GM21390 (cell line): Measurements from ENCODE around the gene SF1.

Source experiments
- ATAC-seq: cut with Tn5 transposase; IDR thresholded peaks from one replicate; pipeline ENCODE4 v1.9.1; 2021; ENCODE audit not compliant: unreplicated experiment

The SF1 gene

GRCh38 chr11:64784813-64785581, 6.7 kb upstream of the SF1 start:
- ATAC-seq, result no peak

DNA sequence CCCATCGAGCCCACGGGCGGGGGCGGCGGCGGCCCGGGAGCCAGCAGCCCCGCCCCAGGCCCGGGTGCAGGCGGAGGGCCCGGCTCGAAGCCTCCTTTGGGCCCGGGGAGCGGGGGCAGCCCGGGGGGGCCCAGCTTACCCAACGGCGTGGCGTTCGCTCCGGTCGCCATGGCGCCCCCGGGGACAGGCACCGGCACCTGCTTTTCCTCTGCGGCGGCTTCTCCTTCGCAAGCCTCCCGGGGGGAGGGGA, 194 bp downstream of the SF1 start:
- no peak for ATAC-seq

- ATAC-seq, result peak; percentile 9
Measured at GRCh38 chr11:64777449-64778222, 706 bp downstream of the SF1 start.

- ATAC-seq, result no peak
Measured at GRCh38 chr11:64776875-64777274, 1.5 kb downstream of the SF1 start.

DNA sequence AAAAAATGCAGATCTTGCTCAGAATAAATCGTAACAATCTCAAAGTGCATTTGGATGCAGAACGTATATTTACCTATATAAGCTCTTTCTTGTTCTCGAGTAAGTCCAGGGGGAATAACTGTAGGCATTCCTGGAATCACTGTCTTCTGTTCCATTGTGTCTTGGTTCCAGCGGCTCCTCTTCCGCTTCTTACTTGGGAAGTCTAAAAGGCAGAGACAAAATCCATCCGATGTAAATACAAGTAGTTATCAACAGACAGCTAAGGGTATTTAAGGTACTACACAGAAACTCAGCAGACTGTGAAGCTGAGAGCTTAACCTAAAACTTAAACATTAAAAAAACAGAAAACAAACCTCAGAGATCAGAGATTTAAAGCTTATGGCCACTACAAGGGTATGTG, 1.9 kb downstream of the SF1 start:
- no peak for ATAC-seq

DNA sequence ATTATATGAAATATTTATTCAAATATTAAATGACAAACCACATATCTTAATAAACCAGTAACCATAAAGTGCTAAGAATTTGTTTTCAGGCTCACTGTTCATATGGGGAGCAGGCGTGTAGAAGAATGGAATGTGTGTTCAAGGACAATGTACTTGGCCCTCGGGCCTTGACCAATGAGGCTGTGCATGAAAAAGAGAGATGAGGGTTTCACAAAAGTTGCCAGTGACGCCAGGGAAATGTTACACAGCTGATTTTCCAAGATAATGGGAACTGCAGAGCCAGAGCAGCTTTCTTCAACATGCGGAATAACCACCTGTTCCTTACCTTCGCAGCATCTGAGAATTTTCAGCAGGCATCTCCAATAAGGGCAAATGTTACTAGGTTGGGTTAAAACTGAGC, 4.2 kb downstream of the SF1 start:
- ATAC-seq, result no peak

GRCh38 chr11:64772303-64773018, 5.9 kb downstream of the SF1 start:
- no peak for ATAC-seq

- ATAC-seq, result no peak
Measured at GRCh38 chr11:64771861-64772260, 6.5 kb downstream of the SF1 start.

GRCh38 chr11:64770120-64770519, 8.2 kb downstream of the SF1 start:
- ATAC-seq, result no peak

DNA sequence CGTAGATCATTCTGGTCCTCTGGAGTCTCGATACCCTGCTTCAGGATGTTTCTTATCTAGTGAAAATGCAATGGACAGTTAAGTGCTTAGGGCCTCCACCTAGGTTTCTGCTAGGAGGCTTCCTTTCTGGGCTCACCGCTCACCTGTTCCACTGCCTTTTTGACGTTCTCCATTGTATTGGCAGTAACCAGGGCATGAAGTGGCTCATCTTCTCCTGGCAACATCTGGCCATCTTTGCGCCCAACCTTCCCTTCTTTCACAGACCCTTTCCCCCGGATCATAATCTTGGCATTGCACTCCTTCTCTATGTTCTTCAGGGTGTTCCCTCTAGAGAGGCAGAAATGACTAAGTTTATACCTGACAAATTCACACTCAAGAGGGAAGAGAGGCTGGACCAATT, 9.1 kb downstream of the SF1 start:
- no peak for ATAC-seq

GRCh38 chr11:64768300-64768694, 10.0 kb downstream of the SF1 start:
- ATAC-seq, result no peak

DNA sequence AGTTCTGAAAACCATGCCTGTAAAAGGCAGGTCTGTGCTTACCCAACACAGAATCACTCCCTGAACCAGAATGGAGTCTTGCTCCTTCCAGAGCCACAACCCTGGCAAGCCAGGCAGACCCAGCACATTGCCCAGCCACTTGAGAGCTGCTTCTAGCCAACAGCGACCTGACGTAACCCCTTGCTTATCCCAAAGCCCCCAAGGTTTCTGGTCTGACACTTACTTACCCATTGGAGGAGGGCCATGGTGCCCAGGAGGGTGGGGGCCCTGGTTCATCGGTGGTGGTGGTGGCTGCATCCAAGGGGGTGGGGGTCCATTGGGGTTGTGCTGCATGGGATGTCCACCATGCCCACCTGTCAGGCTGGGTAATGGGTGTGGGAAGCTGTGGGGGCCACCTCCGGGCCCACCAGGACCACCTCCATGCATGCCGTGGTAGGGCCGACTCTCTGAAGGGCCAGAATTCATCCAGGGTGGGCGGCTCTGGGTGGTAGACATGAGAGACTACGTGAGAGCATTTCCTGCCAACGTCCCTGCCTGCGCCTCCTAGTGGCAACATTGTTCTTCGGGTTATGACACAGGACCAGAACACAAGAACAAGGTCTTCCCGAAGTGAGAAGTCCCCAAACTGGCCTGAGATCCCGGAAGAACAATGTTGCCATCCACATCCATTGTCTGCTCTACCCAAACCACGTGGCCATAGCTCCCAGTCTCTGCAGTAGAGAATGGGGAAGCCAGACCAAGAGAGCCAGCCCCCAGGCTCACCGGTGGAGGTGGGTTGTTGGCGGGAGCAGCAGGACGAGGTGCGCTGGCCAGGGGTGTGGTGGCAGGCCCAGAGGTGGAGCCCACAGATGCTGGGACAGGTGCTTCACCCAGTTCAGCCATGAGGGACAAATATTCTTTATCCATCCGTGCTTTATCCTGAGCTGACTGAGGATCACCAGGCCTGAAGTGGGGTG, 10.7 kb downstream of the SF1 start:
- no peak for ATAC-seq

- no peak for ATAC-seq
Measured at GRCh38 chr11:64766881-64767280, 11.5 kb downstream of the SF1 start.

DNA sequence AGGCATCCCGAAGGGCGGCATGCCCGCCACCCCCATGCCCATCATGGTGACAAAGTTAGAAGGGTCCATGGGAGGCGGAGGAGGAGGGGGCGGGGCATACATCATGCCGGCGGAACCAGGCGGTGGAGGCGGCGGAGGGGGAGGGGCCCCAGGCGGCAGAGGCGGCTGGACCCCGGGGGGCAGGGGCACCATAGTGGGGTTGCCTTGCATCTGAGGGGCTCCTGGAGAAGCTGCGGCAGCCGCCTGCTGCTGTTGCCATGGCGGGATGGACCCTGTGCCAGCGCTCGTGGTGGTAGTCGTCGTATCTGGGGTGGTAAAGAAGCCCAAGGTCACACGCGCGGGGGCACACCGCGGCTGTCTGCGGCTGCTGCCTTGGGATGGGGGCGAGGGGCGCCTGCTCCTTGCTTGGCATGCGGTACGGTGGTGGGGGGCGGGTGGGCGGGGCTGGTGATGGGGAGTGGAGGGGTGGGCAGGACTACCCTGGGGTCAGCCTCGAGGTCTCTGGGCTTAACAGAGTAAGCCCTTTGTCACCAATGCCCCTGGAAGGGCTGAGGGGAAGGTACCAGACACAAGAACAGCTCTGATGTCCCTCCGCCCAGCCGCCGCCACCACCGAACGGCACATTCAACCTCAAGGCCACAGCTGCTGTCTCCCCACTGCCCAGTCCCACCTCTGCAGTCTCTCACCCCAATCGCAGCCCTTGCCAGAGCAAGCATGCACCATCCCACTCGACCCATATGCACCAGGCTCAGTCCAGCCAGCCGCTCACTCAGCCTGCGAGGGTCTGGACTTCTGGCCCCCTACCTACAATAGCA, 12.3 kb downstream of the SF1 start:
- ATAC-seq, result no peak

DNA sequence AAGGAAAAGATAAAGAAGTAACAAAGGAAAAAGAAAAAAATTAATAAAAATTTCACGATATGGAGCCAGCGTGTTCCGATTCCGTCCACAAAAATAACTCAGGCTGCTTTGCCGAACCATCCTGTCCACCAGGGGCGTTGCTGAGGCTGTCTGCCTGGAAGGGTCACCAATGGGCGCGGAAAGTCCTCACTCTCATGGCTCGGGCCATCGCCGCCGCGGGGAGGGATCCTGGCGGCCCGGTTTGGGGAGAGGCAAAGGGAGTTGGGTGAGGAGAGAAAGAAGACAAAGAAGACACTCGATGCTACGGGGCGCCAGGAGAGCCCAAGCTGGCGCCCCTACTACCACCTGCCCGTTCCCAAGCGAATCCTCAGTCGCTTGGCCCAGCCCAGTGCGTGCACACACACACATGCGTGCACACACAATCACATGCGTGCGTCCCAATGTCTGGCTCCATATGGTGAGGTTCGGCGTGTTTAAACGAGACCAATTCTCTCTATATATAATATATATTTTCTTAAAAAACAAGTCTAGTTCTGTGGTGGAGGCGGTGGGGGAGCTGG, 13.0 kb downstream of the SF1 start:
- ATAC-seq, result no peak

DNA sequence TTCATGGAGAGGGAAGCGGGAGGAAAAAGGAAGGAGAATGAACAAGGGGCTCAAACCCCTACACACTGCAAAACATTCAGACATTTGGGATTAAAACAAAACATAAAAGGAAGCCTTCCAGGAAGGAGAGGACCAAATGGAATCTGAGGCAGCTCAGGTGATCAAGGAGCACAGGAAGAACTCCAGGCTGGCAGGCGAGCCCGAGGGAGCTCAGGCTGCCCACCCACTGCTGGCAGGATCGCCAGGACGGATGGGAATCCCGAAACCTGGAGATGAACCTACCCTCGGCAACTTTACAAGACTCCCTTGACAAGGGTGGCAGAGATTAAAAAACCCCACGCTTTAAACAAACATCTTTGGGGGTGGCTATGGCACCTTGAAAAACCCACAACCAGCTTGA, 13.6 kb downstream of the SF1 start:
- ATAC-seq, result no peak

GRCh38 chr11:64764040-64764611, 14.2 kb downstream of the SF1 start:
- no peak for ATAC-seq

DNA sequence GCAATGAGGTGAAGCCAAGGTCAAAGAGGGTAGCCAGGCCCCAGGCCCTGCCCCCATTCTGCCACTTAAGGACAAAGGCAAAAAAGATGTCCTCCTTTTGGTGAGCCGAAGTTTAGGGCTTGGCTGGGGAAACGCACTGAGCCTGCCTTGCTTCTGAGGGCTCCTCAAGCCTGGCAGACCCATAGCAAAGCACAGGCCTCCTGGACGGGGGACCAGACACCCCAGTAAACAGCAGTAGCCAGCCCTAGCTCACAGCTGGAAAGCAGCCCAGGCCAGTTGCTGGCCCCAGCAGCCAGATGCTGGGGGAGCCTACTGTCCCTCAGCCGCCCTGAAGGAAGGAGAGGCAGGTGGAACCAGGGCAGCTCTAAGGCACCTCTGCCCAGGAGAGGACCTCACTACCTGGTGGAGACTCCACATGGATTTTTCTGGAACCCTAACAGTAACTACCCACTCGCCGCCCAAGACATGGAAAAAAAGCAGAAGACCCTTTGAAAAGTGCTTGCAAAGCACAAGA, 14.8 kb downstream of the SF1 start:
- no peak for ATAC-seq
